Caco-2 (cell line): ENCODE results near the gene AUH. TPM values are rescaled to one million over a fixed set of nuclear protein-coding genes. Genes with fewer than 3 reads are reported as not detected.

ENCODE experiments used
- BruUV-seq: library from RNA; stranded (reverse); fragments of 400-500 nt; replicated peaks from 2 replicates; lab custom pipeline; 2021; lab: Mats Ljungman, UMichigan
- CTCF ChIA-PET: fragments of 300-600 bp; sonication (Branson Sonifier 250); formaldehyde crosslinking; loops from one replicate; lab custom pipeline; 2022; ENCODE audit warnings: antibody characterized with exemption; lab: Charles Lee
- POLR2A ChIA-PET: fragments of 300-600 bp; sonication (Branson Sonifier 250); formaldehyde crosslinking; loops from one replicate; lab custom pipeline; 2022; ENCODE audit warnings: antibody characterized with exemption; lab: Charles Lee
- DNase-seq, 2 experiments: peaks; one replicate each; pipeline versions ENCODE4 v3.0.0 to v3.0.0-alpha.2; 2020 to 2022
- H3K27me3 ChIP-seq: replicated peaks from 2 replicates; pipeline ENCODE4 v1.6.0; 2011; ENCODE audit warnings: low read length; ENCODE audit not compliant: control insufficient read depth, insufficient read depth
- H3K36me3 ChIP-seq: 2 replicates; pipeline ENCODE4 v1.5.1; 2011; ENCODE audit warnings: low read length; ENCODE audit not compliant: control insufficient read depth, insufficient read depth
- H3K4me1 ChIP-seq: fragments of 250-450 bp; sonication (Bioruptor Pico); 2 replicates; pipeline ENCODE4 v1.5.1; 2020; ENCODE audit warnings: mild to moderate bottlenecking
- H3K4me3 ChIP-seq: 2 replicates; pipeline ENCODE4 v1.5.1; 2011; ENCODE audit warnings: low read depth, mild to moderate bottlenecking, control low read depth, low read length
- H3K9me3 ChIP-seq: fragments of 250-450 bp; sonication (Bioruptor Pico); 2 replicates; pipeline ENCODE4 v1.5.1; 2020; ENCODE audit warnings: mild to moderate bottlenecking, moderate library complexity
- H3K27ac Mint-ChIP-seq: one replicate; pipeline ENCODE4 v1.8.0; 2022; ENCODE audit warnings: mixed read lengths; ENCODE audit not compliant: unreplicated experiment
- H3K27me3 Mint-ChIP-seq: one replicate; pipeline ENCODE4 v1.8.0; 2022; ENCODE audit warnings: mixed read lengths; ENCODE audit not compliant: insufficient read depth, unreplicated experiment
- H3K36me3 Mint-ChIP-seq: one replicate; pipeline ENCODE4 v1.8.0; 2022; ENCODE audit warnings: mild to moderate bottlenecking, mixed read lengths; ENCODE audit not compliant: insufficient read depth, unreplicated experiment
- H3K4me1 Mint-ChIP-seq: one replicate; pipeline ENCODE4 v1.8.0; 2022; ENCODE audit warnings: low read depth, mixed read lengths; ENCODE audit not compliant: unreplicated experiment
- H3K4me3 Mint-ChIP-seq: one replicate; pipeline ENCODE4 v1.8.0; 2022; ENCODE audit warnings: mild to moderate bottlenecking, moderate library complexity, mixed read lengths; ENCODE audit not compliant: unreplicated experiment
- H3K9me3 Mint-ChIP-seq: one replicate; pipeline ENCODE4 v1.8.0; 2022; ENCODE audit warnings: mixed read lengths; ENCODE audit not compliant: unreplicated experiment
- intact Hi-C: fragments of 100-400 bp; cut with micrococcal nuclease; formaldehyde crosslinking; loops from one replicate; pipeline ENCODE4 v1.10.0; 2022; ENCODE audit not compliant: unreplicated experiment
- total RNA-seq: library from RNA; stranded (reverse); gene quantifications from 2 replicates; pipeline ENCODE4 v1.2.3, GENCODE V29; 2022
- TF ChIP-seq, protein P1 (sequence below), 2 experiments: fragments of 200-600 bp in 1 of 2; IDR thresholded peaks; 1 replicate in 1 of 2; 2 replicates in 1 of 2; pipeline versions ENCODE4 v1.5.1 to v1.8.0; 2011 to 2022; ENCODE audit warnings: antibody characterized with exemption in 1 of 2, control low read depth in 1 of 2, inconsistent platforms in 1 of 2, low read depth in 1 of 2, low read length in 1 of 2, mild to moderate bottlenecking in 1 of 2, moderate library complexity in 1 of 2; ENCODE audit not compliant: insufficient read depth in 1 of 2, severe bottlenecking in 1 of 2, unreplicated experiment in 1 of 2

AUH gene
- total RNA-seq, 1 experiment from 2014 or later = 10.3 TPM

DNA sequence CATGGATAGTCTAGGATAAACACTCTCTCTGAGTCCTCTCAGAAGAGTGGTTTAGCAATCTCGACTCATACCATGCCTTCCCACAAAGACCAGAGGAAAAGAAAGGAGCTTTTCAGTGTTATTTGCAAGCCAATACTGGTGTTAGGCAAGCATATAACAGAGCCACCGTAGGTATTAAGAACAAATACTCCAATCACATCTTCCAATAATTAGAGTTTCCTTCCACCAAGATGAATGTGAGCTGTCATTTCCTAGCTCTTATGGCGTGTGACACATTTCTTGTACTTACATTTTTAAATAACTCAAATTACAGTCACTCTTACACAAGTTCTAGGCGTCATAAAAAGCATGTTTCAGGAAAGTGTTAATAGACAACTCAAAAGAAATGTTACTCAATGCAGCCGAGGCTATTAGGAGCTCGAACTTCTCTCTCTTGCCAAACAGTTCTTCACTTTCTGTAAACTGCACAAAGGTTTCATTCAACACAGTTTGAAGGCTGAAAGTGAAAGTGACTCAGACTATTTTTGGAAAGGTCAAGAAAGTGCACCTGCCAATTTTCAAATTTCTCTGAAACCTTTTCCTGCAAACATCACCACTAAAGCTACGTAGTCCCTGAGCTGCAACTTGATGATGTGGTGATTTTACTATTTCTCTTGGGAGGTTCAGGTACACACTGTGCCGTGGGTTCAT is 153.8 kb downstream of the AUH start:
- Mint-ChIP-seq H3K9me3 (no peaks in the 10 kb centered on the region), H3K27ac (no peak overlapping the region), H3K36me3 (no peaks in the 10 kb centered on the region), H3K4me3 (no peak overlapping the region), H3K27me3 (no peaks in the 10 kb centered on the region), H3K4me1 (no peaks in the 10 kb centered on the region)
- Histone ChIP-seq H3K4me1 (peaks cover 19% of the 10 kb centered on the region), H3K36me3 (no peaks in the 10 kb centered on the region), H3K27me3 (no peaks in the 10 kb centered on the region), H3K9me3 (no peaks in the 10 kb centered on the region), H3K4me3 (no peak overlapping the region)
- CTCF ChIA-PET = no interaction called here
- intact Hi-C loops = no loop called here
- TF ChIP-seq, protein P1, sequence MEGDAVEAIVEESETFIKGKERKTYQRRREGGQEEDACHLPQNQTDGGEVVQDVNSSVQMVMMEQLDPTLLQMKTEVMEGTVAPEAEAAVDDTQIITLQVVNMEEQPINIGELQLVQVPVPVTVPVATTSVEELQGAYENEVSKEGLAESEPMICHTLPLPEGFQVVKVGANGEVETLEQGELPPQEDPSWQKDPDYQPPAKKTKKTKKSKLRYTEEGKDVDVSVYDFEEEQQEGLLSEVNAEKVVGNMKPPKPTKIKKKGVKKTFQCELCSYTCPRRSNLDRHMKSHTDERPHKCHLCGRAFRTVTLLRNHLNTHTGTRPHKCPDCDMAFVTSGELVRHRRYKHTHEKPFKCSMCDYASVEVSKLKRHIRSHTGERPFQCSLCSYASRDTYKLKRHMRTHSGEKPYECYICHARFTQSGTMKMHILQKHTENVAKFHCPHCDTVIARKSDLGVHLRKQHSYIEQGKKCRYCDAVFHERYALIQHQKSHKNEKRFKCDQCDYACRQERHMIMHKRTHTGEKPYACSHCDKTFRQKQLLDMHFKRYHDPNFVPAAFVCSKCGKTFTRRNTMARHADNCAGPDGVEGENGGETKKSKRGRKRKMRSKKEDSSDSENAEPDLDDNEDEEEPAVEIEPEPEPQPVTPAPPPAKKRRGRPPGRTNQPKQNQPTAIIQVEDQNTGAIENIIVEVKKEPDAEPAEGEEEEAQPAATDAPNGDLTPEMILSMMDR (IDR thresholded peaks at IDR 0.05; ENCODE audit: insufficient read depth in 1 of 2, low read depth in 1 of 2, low read length in 1 of 2, severe bottlenecking in 1 of 2, unreplicated experiment in 1 of 2) = no peak
- no TSS peak for BruUV-seq
- POLR2A ChIA-PET = no interaction called here
- no peak for DNase-seq

DNA sequence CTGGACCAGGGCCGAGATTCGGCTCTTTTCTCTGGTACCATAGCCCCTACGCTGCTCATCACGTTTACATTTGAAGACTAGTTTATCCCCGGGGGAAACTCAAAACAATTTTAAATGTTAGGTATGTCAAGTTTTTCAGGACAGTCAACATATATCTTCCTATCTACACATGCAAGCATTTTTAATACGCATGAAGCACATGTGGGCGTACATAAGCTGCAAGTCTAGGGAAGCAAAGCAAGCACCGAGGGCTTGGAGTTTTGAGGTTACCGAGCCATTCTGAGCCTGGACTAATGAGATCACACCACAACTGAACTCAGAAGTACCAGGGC is 154.4 kb downstream of the AUH start:
- no TSS peak for BruUV-seq
- intact Hi-C loops = no loop called here
- no peaks in the 10 kb centered on the region for H3K36me3 Mint-ChIP-seq
- H3K4me3 Mint-ChIP-seq = no peak overlapping the region
- H3K4me3 ChIP-seq = no peak overlapping the region
- no peaks in the 10 kb centered on the region for H3K27me3 Mint-ChIP-seq
- no peaks in the 10 kb centered on the region for H3K9me3 ChIP-seq
- ChIA-PET POLR2A (no interaction called here), CTCF (no interaction called here)
- peaks cover 14% of the 10 kb centered on the region for H3K4me1 ChIP-seq
- no peak overlapping the region for H3K27ac Mint-ChIP-seq
- H3K9me3 Mint-ChIP-seq = no peaks in the 10 kb centered on the region
- TF ChIP-seq, protein P1 (IDR thresholded peaks at IDR 0.05; ENCODE audit: insufficient read depth in 1 of 2, low read depth in 1 of 2, low read length in 1 of 2, severe bottlenecking in 1 of 2, unreplicated experiment in 1 of 2) = no peak
- no peaks in the 10 kb centered on the region for H3K4me1 Mint-ChIP-seq
- no peaks in the 10 kb centered on the region for H3K36me3 ChIP-seq
- DNase-seq = no peak
- H3K27me3 ChIP-seq = no peaks in the 10 kb centered on the region

DNA sequence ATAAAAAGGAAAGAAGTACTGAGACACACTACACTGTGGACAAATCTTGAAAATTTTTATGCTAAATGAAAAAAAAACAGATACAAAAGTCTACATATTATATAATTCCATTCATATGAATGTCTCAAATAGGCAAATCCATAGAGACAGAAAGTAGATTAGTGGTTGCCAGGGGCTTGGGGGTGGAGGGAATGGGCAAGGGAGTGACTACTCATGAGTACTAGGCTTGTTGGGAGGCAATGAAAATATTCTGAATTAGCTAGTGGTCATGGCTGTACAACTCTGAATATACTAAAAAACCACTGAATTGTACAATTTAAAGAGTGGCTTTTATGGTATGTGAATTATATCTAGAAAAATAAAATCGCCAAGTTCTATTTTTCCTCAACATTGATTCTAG is 154.9 kb downstream of the AUH start:
- Mint-ChIP-seq H3K36me3 (no peaks in the 10 kb centered on the region), H3K4me3 (no peak overlapping the region), H3K9me3 (no peaks in the 10 kb centered on the region), H3K4me1 (no peaks in the 10 kb centered on the region), H3K27me3 (no peaks in the 10 kb centered on the region), H3K27ac (no peak overlapping the region)
- Histone ChIP-seq H3K27me3 (no peaks in the 10 kb centered on the region), H3K36me3 (no peaks in the 10 kb centered on the region), H3K9me3 (no peaks in the 10 kb centered on the region), H3K4me1 (peaks cover 8% of the 10 kb centered on the region; the same call in 1 of the 2 replicates), H3K4me3 (no peak overlapping the region)
- CTCF ChIA-PET = no interaction called here
- BruUV-seq = no TSS peak
- TF ChIP-seq, protein P1 (IDR thresholded peaks at IDR 0.05; ENCODE audit: insufficient read depth in 1 of 2, low read depth in 1 of 2, low read length in 1 of 2, severe bottlenecking in 1 of 2, unreplicated experiment in 1 of 2) = no peak
- intact Hi-C loops = no loop called here
- no peak for DNase-seq
- POLR2A ChIA-PET = no interaction called here
